Mesendoderm (in vitro differentiated cells): Measurements from ENCODE around the gene KAZN.
A peak's percentile ranks its signal among the peaks of the same experiment; 100 is the strongest.

Experiments
- DNase-seq: peaks from one replicate; pipeline ENCODE4 v3.0.0; 2013
- H2AK5ac ChIP-seq: 2 replicates; pipeline ENCODE4 v1.6.1; 2013; ENCODE audit warnings: low read length, inconsistent platforms
- H2BK120ac ChIP-seq: 2 replicates; pipeline ENCODE4 v1.6.1; 2013; ENCODE audit warnings: low read depth, mild to moderate bottlenecking, low read length, moderate library complexity, mixed read lengths
- H2BK15ac ChIP-seq: replicated peaks from 2 replicates; pipeline ENCODE4 v1.6.1; 2013; ENCODE audit warnings: low read depth, mild to moderate bottlenecking, moderate library complexity
- H2BK5ac ChIP-seq: 2 replicates; pipeline ENCODE4 v1.6.1; 2013; ENCODE audit warnings: low read length, inconsistent platforms
- H3K18ac ChIP-seq: 2 replicates; pipeline ENCODE4 v1.6.1; 2013; ENCODE audit warnings: mild to moderate bottlenecking, low read length, mixed read lengths
- H3K23ac ChIP-seq: one replicate; pipeline ENCODE4 v1.6.1; 2013; ENCODE audit warnings: low read length
- H3K27ac ChIP-seq: 2 replicates; pipeline ENCODE4 v1.5.1; 2013; ENCODE audit warnings: low read depth, mild to moderate bottlenecking, inconsistent platforms, low read length, moderate library complexity
- H3K27me3 ChIP-seq: 2 replicates; pipeline ENCODE4 v1.6.1; 2013; ENCODE audit warnings: low read length, control low read depth, mild to moderate bottlenecking, inconsistent platforms; ENCODE audit not compliant: insufficient read depth, poor library complexity
- H3K36me3 ChIP-seq: 2 replicates; pipeline ENCODE4 v1.6.1; 2013; ENCODE audit warnings: low read length, inconsistent platforms; ENCODE audit not compliant: control insufficient read depth, insufficient read depth
- H3K4ac ChIP-seq: one replicate; pipeline ENCODE4 v1.6.1; 2013; ENCODE audit warnings: low read depth, mild to moderate bottlenecking, low read length, moderate library complexity
- H3K4me1 ChIP-seq: 2 replicates; pipeline ENCODE4 v1.6.1; 2013; ENCODE audit warnings: low read depth, low read length, inconsistent platforms; ENCODE audit not compliant: control insufficient read depth
- H3K4me2 ChIP-seq: 2 replicates; pipeline ENCODE4 v1.6.1; 2013; ENCODE audit warnings: low read length
- H3K4me3 ChIP-seq: 2 replicates; pipeline ENCODE4 v1.5.1; 2013; ENCODE audit warnings: mild to moderate bottlenecking, low read length
- H3K56ac ChIP-seq: one replicate; pipeline ENCODE4 v1.6.1; 2013; ENCODE audit warnings: low read length
- H3K79me1 ChIP-seq: 2 replicates; pipeline ENCODE4 v1.6.1; 2013; ENCODE audit warnings: low read length, inconsistent platforms
- H3K79me2 ChIP-seq: 2 replicates; pipeline ENCODE4 v1.6.1; 2013; ENCODE audit warnings: mild to moderate bottlenecking, low read length; ENCODE audit not compliant: control insufficient read depth, insufficient read depth
- H3K9ac ChIP-seq: 2 replicates; pipeline ENCODE4 v1.6.1; 2013; ENCODE audit warnings: low read length, inconsistent platforms
- H4K5ac ChIP-seq: one replicate; pipeline ENCODE4 v1.6.1; 2013; ENCODE audit warnings: low read length
- H4K8ac ChIP-seq: one replicate; pipeline ENCODE4 v1.6.1; 2013; ENCODE audit warnings: low read depth, mild to moderate bottlenecking, control low read depth, low read length, moderate library complexity
- WGBS: extraction: QIAGEN DNeasy Blood & Tissue Kit; methylation state at CpG from one replicate; pipeline ENCODE4 v1.1.7; 2013; ENCODE audit warnings: low lambda C conversion rate, missing lambda C conversion rate; ENCODE audit not compliant: insufficient coverage; ENCODE audit errors: extremely low coverage; 5-methylcytosine and 5-hydroxymethylcytosine counted together

Gene KAZN

DNA sequence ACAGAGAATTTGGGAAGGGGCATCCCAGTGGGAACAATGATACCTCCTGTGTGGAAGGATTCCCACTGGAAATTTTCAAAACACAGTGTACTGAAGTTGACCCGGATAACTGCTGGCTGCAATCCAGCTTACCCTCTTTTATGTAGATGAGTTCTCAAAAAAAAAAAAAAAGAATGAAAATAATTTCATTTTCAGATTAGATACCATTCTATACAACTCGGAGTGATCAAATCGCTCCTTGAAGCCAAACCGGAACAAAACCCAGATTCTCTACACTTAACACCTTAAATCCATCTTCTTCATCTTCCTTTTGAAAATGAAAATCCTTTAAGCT, 69.1 kb downstream of the KAZN start:
- no peak overlapping the region for H2BK5ac ChIP-seq
- H3K4ac ChIP-seq: no peak overlapping the region
- no peak overlapping the region for H4K8ac ChIP-seq
- H3K18ac ChIP-seq: no peak overlapping the region
- H3K4me3 ChIP-seq: no peak overlapping the region
- no peak overlapping the region for H2BK15ac ChIP-seq
- H3K79me1 ChIP-seq: peaks cover 10% of the 10 kb centered on the region
- no peak overlapping the region for H2AK5ac ChIP-seq
- no peak overlapping the region for H4K5ac ChIP-seq
- no peak overlapping the region for H3K23ac ChIP-seq
- no peak overlapping the region for H3K56ac ChIP-seq
- no peak overlapping the region for H3K27ac ChIP-seq
- peaks cover 4% of the 10 kb centered on the region for H3K4me1 ChIP-seq
- H2BK120ac ChIP-seq: no peak overlapping the region
- WGBS: 100% methylated on average over 3 of the region's 4 CpGs
- DNase-seq: no peak
- H3K9ac ChIP-seq: no peak overlapping the region
- H3K4me2 ChIP-seq: no peak overlapping the region
- H3K79me2 ChIP-seq: no peaks in the 10 kb centered on the region
- no peaks in the 10 kb centered on the region for H3K27me3 ChIP-seq
- H3K36me3 ChIP-seq: no peaks in the 10 kb centered on the region

DNA sequence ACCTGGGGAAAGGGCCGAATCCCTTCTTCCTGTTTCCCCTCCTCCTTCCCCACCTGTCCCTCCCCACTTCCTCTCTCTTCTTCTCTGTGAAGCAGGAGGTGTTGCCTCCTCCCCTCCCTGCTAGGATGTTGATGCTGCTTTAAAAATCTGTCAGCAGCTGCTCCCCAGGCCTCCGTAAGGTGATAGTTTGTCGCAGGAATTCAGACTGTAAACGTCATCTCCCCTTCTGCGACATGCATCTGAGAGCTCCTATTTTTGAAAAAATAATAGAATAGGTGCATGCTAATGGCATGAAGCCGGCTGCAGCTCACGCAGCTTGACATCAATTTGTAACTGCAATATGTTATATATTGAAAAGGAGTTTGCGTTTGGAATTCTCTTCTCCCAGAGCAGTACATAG, 70.1 kb downstream of the KAZN start:
- H3K27ac ChIP-seq: no peak overlapping the region
- no peak overlapping the region for H3K4me2 ChIP-seq
- H3K56ac ChIP-seq: no peak overlapping the region
- H2BK5ac ChIP-seq: no peak overlapping the region
- H3K18ac ChIP-seq: peak overlapping the region; percentile 39
- H2BK120ac ChIP-seq: peak overlapping the region; percentile 35
- H2BK15ac ChIP-seq: no peak overlapping the region
- WGBS: no CpG with 5 or more reads among the region's 8 CpGs
- H3K27me3 ChIP-seq: no peaks in the 10 kb centered on the region
- no peaks in the 10 kb centered on the region for H3K79me2 ChIP-seq
- H3K4ac ChIP-seq: no peak overlapping the region
- H3K36me3 ChIP-seq: no peaks in the 10 kb centered on the region
- H2AK5ac ChIP-seq: no peak overlapping the region
- H3K23ac ChIP-seq: no peak overlapping the region
- H3K79me1 ChIP-seq: peaks cover 8% of the 10 kb centered on the region
- H4K8ac ChIP-seq: no peak overlapping the region
- H4K5ac ChIP-seq: no peak overlapping the region
- no peak overlapping the region for H3K9ac ChIP-seq
- H3K4me1 ChIP-seq: peaks cover 6% of the 10 kb centered on the region
- H3K4me3 ChIP-seq: no peak overlapping the region
- DNase-seq: peak; percentile 67

DNA sequence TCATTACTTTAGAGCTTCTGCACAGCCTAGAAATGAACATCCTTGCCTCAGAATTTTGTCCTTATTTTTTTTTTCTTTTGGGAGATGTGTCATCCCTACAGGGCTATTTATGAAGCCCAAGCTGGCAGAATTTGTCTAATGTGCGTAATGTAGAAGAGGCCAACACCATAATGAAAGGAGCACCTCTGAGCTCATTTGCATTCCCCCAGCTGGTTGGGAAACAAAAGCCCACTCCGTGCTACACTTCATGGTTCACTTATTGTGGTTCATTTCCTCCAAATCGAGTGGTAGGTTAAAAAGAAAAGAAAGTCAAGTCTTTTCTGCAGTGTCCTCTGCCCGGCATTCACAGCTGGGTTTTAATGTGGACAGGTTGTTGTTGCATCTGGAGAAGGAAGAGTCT, 73.5 kb downstream of the KAZN start:
- Histone ChIP-seq H3K56ac (no peak overlapping the region), H3K4me3 (no peak overlapping the region), H2BK5ac (no peak overlapping the region), H4K5ac (no peak overlapping the region), H3K36me3 (no peaks in the 10 kb centered on the region), H3K9ac (no peak overlapping the region), H3K18ac (no peak overlapping the region), H2AK5ac (no peak overlapping the region), H3K4me1 (peaks cover 6% of the 10 kb centered on the region), H3K27me3 (no peaks in the 10 kb centered on the region), H3K79me2 (no peaks in the 10 kb centered on the region), H3K4ac (no peak overlapping the region), H2BK15ac (no peak overlapping the region), H3K79me1 (peaks cover 15% of the 10 kb centered on the region), H3K4me2 (no peak overlapping the region), H2BK120ac (no peak overlapping the region), H4K8ac (no peak overlapping the region), H3K23ac (no peak overlapping the region), H3K27ac (no peak overlapping the region)
- DNase-seq: no peak
- no CpG with 5 or more reads among the region's 4 CpGs for WGBS

DNA sequence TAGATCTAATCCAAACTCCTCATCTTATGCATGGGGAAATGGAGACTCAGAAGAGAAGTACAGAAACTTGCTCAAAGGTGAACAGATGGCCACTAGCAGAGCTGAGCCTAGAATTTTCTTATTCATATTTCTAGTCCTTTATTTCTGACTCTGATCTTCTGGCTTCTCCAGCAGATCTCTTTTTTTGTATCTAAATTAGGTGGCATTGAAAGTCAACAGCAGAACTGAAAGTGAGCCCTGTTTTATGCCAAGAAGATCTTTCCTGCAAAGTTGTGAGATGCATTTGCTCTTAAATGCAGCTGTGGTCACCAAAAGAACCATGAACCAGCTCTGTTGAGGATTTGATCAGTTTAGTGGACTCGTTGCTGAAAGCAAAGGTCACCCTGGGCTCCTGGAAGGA, 75.5 kb downstream of the KAZN start:
- H3K23ac ChIP-seq: no peak overlapping the region
- no peaks in the 10 kb centered on the region for H3K36me3 ChIP-seq
- no peaks in the 10 kb centered on the region for H3K27me3 ChIP-seq
- peaks cover 7% of the 10 kb centered on the region for H3K4me1 ChIP-seq
- no peak overlapping the region for H2BK5ac ChIP-seq
- H4K8ac ChIP-seq: no peak overlapping the region
- no peak overlapping the region for H3K18ac ChIP-seq
- H3K79me2 ChIP-seq: no peaks in the 10 kb centered on the region
- H3K9ac ChIP-seq: no peak overlapping the region
- WGBS: no CpG with 5 or more reads among the region's 1 CpG
- no peak overlapping the region for H2BK120ac ChIP-seq
- H3K4ac ChIP-seq: no peak overlapping the region
- no peak overlapping the region for H3K4me2 ChIP-seq
- H3K56ac ChIP-seq: no peak overlapping the region
- H3K27ac ChIP-seq: no peak overlapping the region
- H2AK5ac ChIP-seq: no peak overlapping the region
- H3K79me1 ChIP-seq: peaks cover 14% of the 10 kb centered on the region
- no peak overlapping the region for H3K4me3 ChIP-seq
- H4K5ac ChIP-seq: no peak overlapping the region
- no peak for DNase-seq
- H2BK15ac ChIP-seq: no peak overlapping the region

DNA sequence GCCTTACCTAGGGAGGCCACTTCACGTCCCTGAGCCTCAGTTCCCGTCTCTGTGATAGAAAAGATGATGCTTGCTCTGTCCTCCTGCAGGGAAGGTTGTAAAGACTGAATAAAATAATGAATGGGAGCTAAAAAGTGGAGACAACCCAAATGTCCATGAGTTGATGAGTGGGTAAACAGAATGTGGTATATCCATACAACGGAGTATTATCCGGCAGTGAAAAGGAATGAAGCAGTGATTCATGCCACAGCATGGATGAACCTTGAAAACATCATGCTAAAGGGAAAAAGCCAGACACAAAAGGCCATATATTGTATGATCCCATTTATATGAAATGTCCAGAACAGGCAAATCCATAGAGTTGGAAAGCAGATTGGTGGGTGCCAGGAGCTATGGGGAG, 77.9 kb downstream of the KAZN start:
- peaks cover 5% of the 10 kb centered on the region for H3K79me2 ChIP-seq
- WGBS: no CpG with 5 or more reads among the region's 4 CpGs

DNA sequence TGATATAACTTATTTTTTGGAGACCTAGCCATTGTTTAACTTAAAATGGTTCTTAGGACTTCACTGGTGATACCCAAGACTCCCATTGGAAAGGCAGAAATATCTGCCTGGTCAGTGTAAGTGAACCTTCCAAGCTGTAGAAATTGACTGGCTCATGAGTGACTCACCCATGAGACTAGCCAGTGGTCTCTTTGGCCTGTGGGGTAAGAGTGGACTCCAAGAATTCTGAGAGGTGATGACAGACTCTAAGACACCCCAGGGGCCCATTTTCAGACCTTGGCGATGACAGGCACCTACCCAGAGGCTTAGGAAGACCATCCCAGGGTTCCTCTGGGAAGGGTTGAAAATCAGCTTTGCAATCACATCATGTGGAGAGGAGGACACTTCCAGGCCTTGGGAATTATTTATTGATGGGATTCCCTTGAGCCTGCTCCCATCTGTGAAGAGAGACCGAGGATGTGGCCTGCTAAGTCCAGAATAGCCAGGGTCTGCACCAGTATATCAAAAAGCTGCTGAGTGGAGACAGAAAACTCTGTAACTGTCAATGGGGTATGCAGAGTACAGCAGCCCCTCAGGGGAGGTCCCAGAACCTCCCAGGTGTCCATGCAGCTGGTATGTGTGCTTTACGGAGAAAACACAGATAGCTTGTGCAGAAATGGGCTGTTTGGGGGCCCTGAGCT, 78.9 kb downstream of the KAZN start:
- peaks cover 14% of the 10 kb centered on the region for H3K79me1 ChIP-seq
- no peak overlapping the region for H2AK5ac ChIP-seq

More for the DNA sequence above, 77.9 kb downstream of the KAZN start:
- H3K27ac ChIP-seq: no peak overlapping the region
- H3K9ac ChIP-seq: no peak overlapping the region
- no peak overlapping the region for H3K56ac ChIP-seq
- H2AK5ac ChIP-seq: no peak overlapping the region
- H2BK120ac ChIP-seq: no peak overlapping the region
- no peak overlapping the region for H3K4me2 ChIP-seq
- H4K5ac ChIP-seq: no peak overlapping the region
- H3K4ac ChIP-seq: no peak overlapping the region
- no peak overlapping the region for H3K18ac ChIP-seq
- H3K27me3 ChIP-seq: no peaks in the 10 kb centered on the region
- DNase-seq: no peak
- H2BK5ac ChIP-seq: no peak overlapping the region
- H2BK15ac ChIP-seq: no peak overlapping the region
- H3K4me3 ChIP-seq: no peak overlapping the region
- H3K79me1 ChIP-seq: peaks cover 12% of the 10 kb centered on the region
- peaks cover 12% of the 10 kb centered on the region for H3K4me1 ChIP-seq
- no peaks in the 10 kb centered on the region for H3K36me3 ChIP-seq
- H3K23ac ChIP-seq: no peak overlapping the region
- no peak overlapping the region for H4K8ac ChIP-seq

More for the DNA sequence above, 78.9 kb downstream of the KAZN start:
- DNase-seq: no peak
- Histone ChIP-seq H3K79me2 (peaks cover 5% of the 10 kb centered on the region), H3K9ac (no peak overlapping the region), H3K27me3 (no peaks in the 10 kb centered on the region), H2BK5ac (no peak overlapping the region), H2BK15ac (no peak overlapping the region), H3K23ac (no peak overlapping the region), H3K18ac (no peak overlapping the region), H3K36me3 (no peaks in the 10 kb centered on the region), H2BK120ac (no peak overlapping the region), H3K4me3 (no peak overlapping the region), H3K4ac (no peak overlapping the region), H3K27ac (no peak overlapping the region), H3K4me2 (no peak overlapping the region), H4K8ac (no peak overlapping the region), H3K4me1 (peaks cover 12% of the 10 kb centered on the region), H4K5ac (no peak overlapping the region), H3K56ac (no peak overlapping the region)
- no CpG with 5 or more reads among the region's 3 CpGs for WGBS
